Jurkat, Clone E6-1 (cell line): ENCODE data around the gene TEKT1.
A peak's percentile ranks its signal among the peaks of the same experiment; 100 is the strongest.
"Not testable (repeated sequence)": the region's sequence is repeated elsewhere in the genome, so short reads cannot be mapped to it uniquely, and the experiment has no call there.

Experiments
- DNase-seq: peaks from one replicate; pipeline ENCODE4 v3.0.0-alpha.2; 2011; ENCODE audit warnings: low read depth, low spot score
- H3K4me3 ChIP-seq: 2 replicates; pipeline ENCODE4 v1.5.1; 2011; ENCODE audit warnings: mild to moderate bottlenecking, low read length, control low read depth, moderate library complexity

The TEKT1 gene

DNA sequence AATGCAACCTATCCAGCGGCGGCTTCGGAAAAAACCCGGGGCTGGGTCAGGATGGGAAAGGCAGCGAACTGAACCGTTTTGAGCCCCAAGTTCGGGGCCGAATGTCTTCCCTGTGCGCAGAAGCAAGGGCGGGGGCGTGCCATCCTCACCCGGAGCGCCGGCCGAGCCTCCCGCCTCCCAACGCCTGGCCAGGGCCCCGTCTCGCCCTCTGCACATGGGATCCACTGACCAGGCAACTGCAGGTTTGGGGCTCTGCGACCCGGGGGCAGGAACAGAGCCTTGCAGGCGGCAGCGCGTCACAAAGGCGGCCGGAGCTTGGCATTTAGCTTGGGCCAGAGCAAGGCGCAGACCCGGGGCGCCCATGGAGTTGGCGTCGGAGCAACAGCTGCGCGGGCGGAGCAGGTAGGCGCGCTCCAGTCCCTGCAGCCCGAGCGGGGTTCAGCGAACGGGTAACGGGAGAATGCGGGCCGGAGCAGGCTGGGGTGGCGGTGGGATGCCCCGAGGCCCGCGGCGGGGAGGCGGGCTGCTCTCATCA is 55.6 kb downstream of the TEKT1 start, which contains the start of gene FBXO39:
Gene FBXO39 (plus strand): TSS at position 345 of the 535 bp plus-strand sequence. CDS start 3,654 bp downstream, outside the sequence.
- DNase-seq: no peak
- H3K4me3 ChIP-seq: no peak within 1 kb of the TSS

DNA sequence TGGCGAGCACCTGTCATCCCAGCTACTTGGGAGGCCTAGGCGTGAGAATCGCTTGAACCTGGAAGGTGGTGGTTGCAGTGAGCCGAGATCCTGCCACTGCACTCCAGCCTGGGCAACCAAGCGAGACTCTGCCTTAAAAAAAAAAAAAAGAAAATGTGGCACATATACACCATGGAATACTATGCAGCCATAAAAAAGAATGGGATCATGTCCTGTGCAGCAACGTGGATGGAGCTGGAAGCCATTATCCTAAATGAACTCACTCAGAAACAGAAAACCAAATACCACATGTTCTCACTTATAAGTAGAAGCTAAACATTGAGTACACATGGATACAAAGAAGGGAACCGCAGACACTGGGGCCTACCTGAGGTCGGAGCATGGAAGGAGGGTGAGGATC is 56.6 kb downstream of the TEKT1 start:
- not testable (repeated sequence) for DNase-seq, H3K4me3 ChIP-seq

DNA sequence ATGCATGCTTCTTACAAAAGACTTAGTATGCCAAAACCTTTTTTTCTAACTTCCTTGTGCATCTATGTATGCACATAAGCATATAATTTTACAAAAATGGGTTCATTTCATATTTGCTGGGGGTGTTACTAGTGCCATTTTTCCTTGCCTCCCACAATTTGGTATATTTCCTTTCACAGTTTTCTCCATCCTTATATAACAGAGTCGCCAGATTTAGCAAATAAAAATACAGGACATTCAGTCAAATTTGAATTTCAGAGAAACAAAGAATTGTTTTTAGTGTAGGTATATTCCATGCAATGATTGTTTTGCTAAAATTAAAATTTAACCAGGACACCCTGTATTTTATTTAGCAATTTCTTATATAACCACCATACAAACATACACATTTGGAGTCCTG is 59.5 kb downstream of the TEKT1 start:
- no peak overlapping the region for H3K4me3 ChIP-seq
- DNase-seq: no peak

DNA sequence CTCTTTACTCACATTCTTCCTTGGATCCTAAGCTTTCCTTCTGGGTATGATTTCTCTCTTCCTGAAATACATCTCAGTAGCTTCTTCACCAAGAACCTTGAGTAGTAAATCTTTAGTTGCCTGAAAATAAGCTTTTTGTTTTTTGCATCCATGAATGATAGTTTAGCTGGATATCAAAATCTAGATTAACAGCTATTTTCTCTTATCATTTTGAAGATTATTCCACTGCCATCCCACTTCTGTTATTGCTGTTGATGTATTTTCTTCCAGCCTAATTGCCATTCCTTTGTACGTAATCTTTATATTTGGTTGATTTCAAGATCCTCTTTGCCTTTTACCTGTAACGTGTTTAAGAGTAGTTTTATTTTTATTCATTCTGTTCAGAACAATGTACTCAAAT is 63.1 kb downstream of the TEKT1 start:
- DNase-seq: no peak
- H3K4me3 ChIP-seq: no peak overlapping the region

DNA sequence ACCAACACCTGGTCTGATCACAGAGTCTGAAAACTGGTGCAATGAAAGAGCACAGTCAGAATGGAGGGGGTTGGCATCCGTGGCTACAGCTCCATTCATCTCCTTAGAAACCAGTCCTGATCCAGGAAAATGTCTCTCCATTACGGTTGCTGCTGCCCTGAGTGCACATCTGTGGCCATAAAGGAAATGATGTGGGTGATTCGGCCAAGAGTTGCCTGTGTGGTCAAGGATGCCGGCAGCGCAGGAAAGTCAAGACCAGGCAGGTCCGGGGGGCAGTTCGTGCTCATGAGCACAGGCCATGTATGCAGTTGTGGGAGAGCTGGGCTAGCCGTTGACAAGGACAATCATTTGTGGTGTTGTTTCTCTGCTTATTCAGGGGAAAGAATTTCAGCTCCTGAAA is 69.8 kb downstream of the TEKT1 start:
- DNase-seq: no peak
- no peak overlapping the region for H3K4me3 ChIP-seq

DNA sequence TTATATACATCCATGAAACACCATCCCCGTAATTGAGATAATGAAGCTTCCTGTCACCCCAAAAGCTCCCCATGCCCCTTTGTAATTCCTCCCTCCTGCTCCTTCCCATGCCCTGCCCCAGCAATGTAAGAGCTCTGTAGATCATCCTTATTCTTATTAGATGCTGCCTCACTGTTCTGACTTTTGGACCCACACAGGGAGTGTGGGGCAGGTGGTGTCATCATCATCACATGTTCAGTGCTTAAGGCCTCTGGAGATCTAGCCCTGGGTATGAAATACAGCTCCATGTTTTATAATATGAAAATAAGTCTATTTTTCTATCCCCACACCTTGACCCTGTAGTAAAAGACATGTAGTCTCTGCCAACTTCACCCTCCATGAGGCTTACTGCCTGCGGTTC is 73.8 kb downstream of the TEKT1 start:
- peak overlapping the region; percentile 78 for H3K4me3 ChIP-seq
- DNase-seq: no peak

DNA sequence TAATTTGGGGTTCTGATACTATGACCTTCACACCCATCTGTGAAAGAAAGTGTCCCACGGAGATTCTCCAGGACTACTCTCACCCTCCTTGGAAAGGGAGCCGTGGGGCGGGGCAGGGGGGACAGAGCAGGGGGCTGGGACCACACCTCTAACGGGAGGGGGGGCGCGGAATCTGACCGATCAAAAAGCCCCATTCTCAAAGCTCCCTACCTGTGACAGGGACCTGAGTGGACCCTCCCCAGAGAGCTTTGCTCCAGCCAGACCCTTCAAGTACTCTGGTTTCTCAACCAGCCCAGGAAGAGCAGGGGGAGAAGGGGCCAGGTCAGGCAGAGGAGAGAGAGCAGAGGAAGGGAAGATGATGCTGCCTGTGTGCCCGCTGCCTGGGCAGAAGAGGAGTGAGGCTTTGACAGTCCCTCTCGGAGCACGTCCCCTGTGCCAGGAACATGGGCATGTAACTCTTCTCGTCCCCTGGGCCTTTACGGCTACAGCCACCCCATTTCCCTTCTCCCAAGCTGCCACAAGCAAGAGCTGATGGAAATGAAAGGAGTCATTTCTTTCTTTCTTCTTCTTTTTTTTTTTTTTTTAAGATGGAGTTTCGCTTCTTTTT is 75.0 kb downstream of the TEKT1 start:
- no peak for DNase-seq
- peak overlapping the region; percentile 78 for H3K4me3 ChIP-seq

DNA sequence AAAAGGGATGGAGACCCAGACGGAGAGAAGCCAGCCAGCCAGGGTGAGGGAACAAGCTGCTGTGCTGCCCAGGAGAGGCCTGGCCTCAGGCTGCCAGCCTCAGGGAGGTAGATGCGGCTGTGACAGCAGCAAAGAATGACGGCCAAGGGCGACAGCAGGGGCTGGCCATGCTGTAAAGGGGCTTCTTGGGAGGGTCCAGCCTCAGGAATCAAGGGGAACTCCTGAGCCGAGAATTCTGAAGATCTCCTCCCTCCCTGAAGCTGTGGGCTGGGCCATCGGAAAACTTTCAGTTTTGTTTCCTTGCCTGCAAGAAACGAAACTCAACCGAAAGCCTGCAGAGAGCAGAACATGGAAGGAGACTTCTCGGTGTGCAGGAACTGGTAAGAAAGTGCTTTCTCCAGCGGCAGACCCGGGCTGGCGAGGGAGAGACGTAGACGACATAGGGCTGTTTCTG is 75.8 kb downstream of the TEKT1 start, which contains the start of gene XAF1:
Gene XAF1 (plus strand): TSS at position 316 of the 454 bp plus-strand sequence. CDS start 33 bp downstream, at position 349.
- H3K4me3 ChIP-seq: peak within 1 kb of the TSS; percentile 78
- DNase-seq: peak; percentile 66

DNA sequence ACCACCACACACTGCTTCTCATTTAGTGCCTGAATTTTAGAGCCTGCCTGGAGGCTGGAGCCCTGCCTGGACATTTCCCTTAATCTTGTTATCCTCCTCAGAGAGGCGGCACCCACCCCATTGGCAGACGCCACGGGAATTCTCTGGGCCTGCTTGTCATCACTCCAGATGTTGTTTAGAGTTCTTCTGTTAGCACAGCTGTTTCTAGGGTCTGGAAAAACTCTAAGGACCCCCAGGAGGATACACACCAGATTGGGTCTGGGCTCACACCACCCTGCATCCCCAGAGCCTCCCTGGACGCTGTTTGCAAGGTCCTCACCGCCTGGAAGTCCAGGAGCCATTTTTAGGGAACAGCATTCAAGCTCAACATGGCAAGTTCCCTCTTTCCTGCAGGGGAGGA is 76.2 kb downstream of the TEKT1 start:
- H3K4me3 ChIP-seq: peak overlapping the region; percentile 78
- DNase-seq: no peak

DNA sequence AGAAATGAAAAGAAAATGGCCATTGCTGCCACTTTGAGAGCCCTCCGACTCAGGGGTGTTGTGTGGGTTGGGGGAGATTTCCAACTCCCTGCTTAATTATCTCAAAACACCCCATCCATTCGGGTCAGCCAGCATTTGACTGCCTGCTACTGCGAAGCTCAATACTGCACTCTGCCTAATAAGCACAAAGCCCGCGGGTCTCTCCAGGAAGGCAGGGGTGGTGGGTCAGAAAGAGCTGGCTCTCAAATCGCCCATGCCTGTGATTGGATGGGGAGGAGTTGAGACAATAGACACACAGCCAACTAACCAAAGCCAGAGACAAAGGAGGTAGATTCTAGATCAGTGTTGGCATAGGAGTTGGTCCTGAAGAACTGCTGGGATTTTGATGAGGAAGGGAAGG is 78.0 kb downstream of the TEKT1 start:
- peak overlapping the region; percentile 22; the same call in 1 of the 2 replicates for H3K4me3 ChIP-seq

DNA sequence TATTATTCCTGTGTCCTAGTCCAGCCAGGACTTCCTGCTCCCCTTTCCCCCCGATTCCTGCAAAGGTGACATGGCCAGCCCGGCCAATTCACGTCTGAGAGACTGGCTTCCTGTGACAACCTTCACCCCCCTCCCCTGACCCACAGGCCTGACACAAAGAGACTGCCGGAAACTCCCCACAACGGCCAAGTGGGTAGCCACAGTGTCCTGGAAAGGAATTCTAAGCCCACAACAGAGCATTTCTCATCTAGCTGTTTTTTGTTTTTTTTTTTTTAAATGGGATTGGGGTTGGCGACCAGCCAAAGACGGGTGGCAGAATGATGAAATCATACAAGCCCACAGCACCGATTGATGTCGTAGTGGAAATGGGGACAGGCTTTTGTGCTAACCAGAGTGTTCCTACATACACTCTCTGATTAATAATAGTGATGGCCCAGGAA is 78.5 kb downstream of the TEKT1 start:
- H3K4me3 ChIP-seq: peak overlapping the region; percentile 22
- peak; percentile 87 for DNase-seq

More for the DNA sequence above, 78.0 kb downstream of the TEKT1 start:
- DNase-seq: no peak

DNA sequence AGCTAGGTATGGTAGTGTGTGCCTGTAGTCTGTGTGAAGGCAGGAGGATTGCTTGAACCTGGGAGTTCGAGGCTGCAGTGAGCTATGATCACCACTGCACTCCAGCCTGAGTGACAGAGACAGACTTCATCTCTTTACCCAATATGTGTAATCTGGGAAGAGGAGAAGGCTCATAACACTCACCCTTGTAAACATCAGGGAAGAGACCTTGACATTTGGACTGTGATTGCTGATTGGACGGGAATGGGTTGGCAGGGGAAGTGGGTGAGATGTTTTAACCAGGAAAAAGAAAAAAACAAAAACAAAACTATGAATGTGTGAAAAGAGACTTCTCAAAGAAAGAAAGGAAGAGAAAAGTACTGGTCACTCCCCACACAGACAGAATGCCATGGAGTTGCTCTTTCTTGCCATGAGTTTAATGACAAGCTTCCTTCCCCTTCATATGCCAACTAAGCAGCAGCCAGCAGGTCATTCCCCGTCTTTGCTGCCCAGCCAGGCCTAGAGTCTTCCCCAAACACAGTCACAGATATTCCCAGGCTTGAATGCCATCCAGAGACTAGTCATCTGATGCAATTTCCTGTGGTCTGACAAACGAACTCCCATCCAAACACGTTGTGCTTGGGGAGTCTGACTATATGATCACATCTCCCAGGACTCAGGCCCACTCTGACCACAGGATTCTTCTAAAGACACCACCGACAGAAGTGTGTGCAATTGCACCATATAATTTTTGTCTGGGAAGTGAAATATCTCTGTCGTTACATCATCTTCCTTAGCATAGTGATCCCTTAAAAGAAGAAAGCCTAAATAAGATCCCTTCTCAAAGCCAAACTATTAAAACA is 79.2 kb downstream of the TEKT1 start:
- DNase-seq: no peak
- peak overlapping the region; percentile 22 for H3K4me3 ChIP-seq

DNA sequence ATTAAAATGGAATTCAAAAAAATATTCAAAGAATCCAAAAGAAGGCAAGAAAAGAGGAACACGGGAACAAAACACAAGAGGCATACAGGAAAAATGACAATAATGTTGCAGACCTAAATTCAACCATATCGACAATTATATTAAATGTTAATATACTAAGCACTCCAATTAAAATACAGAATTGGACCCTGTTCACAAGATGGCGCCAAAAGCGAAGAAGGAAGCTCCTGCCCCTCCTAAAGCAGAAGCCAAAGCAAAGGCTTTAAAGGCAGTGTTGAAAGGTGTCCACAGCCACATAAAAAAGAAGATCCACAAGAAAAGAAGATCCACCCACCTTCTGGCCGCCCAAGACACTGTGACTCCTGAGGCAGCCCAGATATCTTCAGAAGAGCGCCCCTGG is 82.0 kb downstream of the TEKT1 start:
- DNase-seq: peak; percentile 42
- no peak overlapping the region for H3K4me3 ChIP-seq

DNA sequence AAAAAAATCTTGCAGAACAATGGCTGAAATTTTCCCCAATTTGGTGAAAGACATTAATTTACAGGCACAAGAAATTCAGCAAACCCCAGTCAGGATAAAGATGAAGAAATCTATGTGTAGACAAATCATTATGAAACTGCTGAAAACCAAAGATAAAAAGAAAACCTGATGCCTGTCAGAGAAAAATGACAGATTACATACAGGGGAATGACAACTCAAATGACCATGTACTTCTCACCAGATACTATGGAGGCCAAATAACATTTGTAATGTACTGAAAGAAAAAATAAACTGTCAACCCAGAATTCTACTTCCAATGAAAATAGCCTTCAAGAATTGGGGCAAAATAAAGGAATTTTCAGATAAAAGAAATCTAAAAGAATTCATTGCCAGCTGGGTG is 82.9 kb downstream of the TEKT1 start:
- DNase-seq: no peak
- H3K4me3 ChIP-seq: no peak overlapping the region
